HG03108 (cell line): ENCODE results near the gene HIPK4.
"Not testable (repeated sequence)": the region's sequence is repeated elsewhere in the genome, so short reads cannot be mapped to it uniquely, and the experiment has no call there.

Source experiments
- ATAC-seq: cut with Tn5 transposase; IDR thresholded peaks from one replicate; pipeline ENCODE4 v1.9.1; 2021; ENCODE audit warnings: moderate library complexity; ENCODE audit not compliant: unreplicated experiment

Gene HIPK4

GRCh38 chr19:40418040-40418439 lies 28.1 kb upstream of the HIPK4 start:
- no peak for ATAC-seq

DNA sequence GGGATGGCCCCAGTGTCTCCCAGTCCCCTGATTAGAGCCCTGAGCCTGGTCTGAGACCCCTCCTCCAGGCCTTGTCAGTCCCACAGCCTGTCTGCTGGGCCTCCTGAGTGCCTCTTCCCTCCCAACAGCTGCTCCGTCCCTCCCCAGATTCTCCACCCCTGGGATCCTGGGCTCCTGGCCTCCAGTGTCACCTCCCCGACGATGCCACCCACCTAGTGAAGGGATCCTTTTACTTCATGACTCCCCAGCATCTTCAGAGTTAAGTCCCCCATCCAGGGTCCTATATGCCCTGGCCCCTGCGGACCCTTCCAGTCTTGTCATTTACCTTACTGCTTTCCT lies 27.6 kb upstream of the HIPK4 start:
- ATAC-seq = no peak

DNA sequence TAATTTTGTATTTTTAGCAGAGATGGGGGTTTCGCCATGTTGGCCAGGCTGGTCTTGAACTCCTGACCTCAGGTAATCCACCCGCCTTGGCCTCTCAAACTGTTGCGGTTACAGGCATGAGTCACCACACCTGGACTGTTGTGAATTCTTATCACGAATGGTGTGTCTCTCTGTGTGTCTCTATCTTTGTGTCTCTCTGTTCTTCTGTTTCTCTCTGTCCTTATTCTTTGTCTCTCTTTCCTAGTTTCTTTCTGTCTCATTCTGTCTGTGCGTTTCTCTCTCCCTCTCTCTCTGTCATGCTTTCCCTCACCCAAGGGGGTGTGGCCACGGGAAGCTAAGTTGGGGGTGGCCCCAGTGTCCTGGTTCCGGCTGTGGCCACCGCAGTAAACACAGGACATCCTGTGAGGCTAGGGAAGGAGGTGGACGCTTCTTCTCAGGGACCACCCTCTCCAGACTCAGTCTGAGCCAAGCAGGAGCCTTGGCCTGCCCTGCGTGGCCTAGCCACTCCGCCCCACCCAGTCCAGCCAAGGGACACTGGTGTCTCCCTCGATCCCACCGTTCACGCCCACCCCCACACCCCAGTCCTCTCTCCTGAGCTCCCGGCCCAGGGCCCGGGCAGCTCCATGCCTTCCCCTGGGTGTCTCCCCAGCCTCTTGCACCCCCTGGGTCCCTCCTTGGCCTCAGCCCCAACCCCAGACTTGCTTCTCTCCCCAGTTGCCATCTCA lies 27.1 kb upstream of the HIPK4 start:
- peak; percentile 28 for ATAC-seq

GRCh38 chr19:40415768-40416167 lies 25.8 kb upstream of the HIPK4 start:
- ATAC-seq = no peak

- no peak for ATAC-seq
Measured at GRCh38 chr19:40414542-40415535, 24.9 kb upstream of the HIPK4 start.

DNA sequence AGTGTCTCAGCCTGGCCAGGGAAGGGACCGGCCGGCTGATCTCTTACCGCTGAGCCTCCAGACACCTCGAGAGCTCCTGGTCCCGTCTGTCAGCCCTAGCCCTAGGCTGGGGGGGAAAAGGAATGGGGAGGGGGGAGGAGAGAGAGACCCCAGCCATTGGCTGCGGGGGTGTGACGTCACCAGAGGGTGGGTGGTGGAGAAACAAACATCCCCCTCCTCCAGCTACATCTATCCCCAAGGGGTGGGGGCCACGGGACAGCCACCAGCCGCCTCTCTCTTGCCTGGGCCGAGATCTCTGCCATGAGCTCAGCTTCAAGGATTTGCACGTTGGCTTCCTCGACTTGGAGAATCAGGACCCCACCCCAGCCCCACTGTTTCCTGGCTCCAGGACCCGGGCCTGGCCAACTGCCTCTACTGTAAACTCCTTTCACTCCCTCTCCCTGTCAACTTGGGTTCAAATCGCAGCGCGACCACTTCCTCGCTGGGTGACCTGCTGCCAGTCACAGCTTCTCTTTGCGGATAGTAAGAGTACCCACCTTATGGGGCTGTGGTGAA lies 23.4 kb upstream of the HIPK4 start, which contains the start of gene PRX:
PRX (minus strand) TSS at position 88 of the 555 bp plus-strand sequence. CDS start 5,446 bp downstream, outside the sequence.
- no peak for ATAC-seq

DNA sequence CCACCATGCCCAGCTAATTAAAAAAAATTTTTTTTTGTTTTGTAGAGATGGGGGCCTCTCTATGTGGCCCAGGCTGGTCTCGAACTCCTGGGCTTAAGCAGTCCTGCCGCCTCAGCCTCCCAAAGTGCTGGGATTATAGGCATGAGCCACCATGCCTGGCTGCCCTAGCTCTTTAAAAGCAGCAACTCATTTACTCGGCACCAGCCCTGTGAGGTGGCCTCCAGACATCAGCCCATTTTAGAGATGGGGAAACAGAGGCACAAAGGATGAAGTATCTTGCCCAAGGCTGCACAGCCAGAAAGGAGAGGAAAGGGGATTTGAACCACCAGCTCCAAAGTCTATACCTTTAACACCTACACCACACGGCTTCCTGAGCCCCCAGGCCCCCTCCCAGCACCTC lies 22.9 kb upstream of the HIPK4 start:
- ATAC-seq = no peak

- ATAC-seq = no peak
Measured at GRCh38 chr19:40411958-40412499, 22.0 kb upstream of the HIPK4 start.

DNA sequence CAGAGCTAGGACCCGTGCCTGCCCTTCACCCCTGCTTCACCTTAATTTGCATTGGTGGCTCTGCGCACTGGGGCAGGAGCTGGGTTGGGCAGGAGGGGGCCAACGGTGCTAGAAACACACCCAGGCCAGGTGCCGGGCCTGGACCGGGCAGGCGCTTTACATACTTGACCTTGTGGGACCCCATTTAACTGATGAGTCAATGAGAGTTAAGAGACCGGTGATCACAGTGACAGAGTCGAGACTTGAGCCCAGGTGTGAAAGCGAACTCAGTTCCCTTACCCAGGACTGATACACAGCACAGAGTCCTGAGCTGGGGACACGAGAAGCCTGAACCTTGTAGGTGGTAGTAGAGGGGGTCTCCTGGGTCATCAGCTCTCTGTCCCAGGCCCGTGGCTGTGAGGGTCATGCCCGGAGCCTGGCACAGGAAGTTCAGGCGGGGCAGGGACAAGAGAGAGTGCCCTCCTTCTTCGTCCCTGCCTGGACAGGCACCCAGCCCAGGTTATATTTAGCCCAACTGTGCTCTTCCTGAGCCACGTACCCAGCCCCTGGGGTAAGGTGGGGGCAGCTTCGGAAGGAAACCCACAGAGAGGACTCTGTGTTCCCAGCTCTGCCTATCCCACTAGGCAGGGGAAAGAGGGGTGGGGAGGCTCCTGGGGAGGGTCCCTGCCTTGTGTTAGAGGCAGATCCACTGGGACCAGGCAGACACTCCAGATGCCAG lies 21.3 kb upstream of the HIPK4 start:
- no peak for ATAC-seq

DNA sequence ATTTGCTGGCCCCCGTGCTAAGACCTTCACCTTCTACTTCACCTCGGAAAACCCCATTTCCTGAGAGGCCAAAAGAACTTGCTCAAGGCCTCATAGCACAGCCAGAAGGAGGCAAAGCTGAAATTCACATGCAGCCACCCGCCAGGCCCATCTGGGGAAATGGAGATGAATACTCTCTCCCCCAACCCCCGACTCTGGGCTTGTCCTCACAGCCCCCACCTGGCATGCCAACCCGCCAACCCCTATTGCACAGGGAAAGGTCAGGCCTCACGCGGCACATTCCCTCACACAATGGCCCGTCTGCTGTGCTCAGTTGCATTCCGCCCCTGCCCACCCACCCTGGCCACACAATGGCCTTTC lies 20.0 kb upstream of the HIPK4 start:
- ATAC-seq = no peak

GRCh38 chr19:40408598-40408925 lies 18.6 kb upstream of the HIPK4 start:
- ATAC-seq = not testable (repeated sequence)

GRCh38 chr19:40407714-40408597 lies 18.0 kb upstream of the HIPK4 start:
- no peak for ATAC-seq

- ATAC-seq = peak; percentile 53
Measured at GRCh38 chr19:40403262-40403984, 13.4 kb upstream of the HIPK4 start.

GRCh38 chr19:40400559-40400958 lies 10.6 kb upstream of the HIPK4 start:
- ATAC-seq = no peak

- ATAC-seq = no peak
Measured at GRCh38 chr19:40398417-40399131, 8.6 kb upstream of the HIPK4 start.

GRCh38 chr19:40397568-40397906 lies 7.6 kb upstream of the HIPK4 start:
- ATAC-seq = no peak

DNA sequence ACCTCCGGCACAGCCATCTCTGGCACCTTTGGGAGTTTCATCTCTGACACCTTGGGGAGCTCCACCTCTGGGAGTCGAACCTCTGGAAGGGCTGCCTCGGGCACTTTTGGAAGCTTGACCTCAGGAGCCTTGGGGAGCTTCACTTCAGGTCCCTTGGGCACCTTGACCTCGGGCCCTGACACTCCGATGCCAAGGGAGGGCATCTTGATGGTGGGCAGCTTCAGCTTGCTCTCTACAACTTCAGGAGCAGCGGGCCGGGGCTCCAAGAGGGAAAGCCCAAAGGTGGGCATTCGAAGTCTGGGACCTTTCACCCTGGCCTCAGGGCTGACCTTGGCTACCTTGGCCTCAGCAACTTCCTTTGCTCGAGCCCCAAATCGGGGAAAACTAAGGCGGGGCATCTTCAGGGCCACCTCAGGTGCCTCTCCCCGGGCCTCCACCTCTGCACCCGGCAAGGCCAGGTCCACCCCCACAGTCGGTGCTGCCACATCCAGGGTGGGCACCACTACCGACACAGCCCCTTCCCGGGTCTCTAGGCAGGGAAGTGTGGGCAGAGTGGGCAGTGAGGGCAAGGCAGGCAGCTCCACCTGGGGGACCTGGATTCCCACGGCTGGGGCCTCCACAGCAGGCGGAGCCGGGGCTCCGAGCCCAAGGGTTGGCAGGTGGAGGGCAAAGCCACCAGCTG lies 7.0 kb upstream of the HIPK4 start:
- no peak for ATAC-seq

DNA sequence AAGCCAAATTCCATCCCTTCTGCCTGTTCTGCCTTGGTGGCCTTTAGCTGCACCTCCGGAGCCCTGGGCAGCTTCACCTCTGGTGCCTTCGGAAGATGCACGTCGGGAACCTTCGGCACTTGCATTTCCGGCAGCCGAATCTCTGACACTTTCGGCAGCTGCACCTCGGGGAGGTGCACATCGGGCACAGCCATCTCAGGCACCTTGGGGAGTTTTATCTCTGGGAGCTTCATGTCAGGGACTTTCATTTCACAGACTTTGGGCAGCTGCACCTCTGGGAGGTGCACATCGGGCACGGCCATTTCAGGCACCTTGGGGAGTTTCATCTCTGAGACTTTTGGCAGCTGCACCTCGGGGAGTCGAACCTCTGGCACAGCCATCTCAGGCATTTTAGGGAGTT lies 6.0 kb upstream of the HIPK4 start:
- ATAC-seq = no peak
